A549 (cell line): Measurements from ENCODE around the gene HOXA4.

Experiments used
- BHLHE40 ChIP-seq: IDR thresholded peaks from 2 replicates; pipeline ENCODE4 v1.6.1; 2012; ENCODE audit warnings: low read depth, low read length, inconsistent platforms
- EHMT2 ChIP-seq: fragments of 200-600 bp; sonication (generic); IDR thresholded peaks from 2 replicates; pipeline ENCODE4 v1.6.1; 2016; ENCODE audit warnings: antibody characterized with exemption, low read depth, mild to moderate bottlenecking, moderate library complexity
- FOSL2 ChIP-seq, 2 experiments: fragments of 450-650 bp in 1 of 2; fragments of >200 bp in 1 of 2; sonication (Bioruptor Twin) in 1 of 2; formaldehyde crosslinking; IDR thresholded peaks; 2 replicates each; pipeline versions ENCODE4 v1.5.0 to v1.6.1; 2016 to 2020; ENCODE audit warnings: mild to moderate bottlenecking in 1 of 2, moderate library complexity in 1 of 2
- PBX3 ChIP-seq: IDR thresholded peaks from 2 replicates; pipeline ENCODE4 v1.6.1; 2012
- POLR2A ChIP-seq: IDR thresholded peaks from 2 replicates; pipeline ENCODE4 v1.6.1; 2012; ENCODE audit warnings: mild to moderate bottlenecking, low read length
- SMC3 ChIP-seq: fragments of >200 bp; sonication (Bioruptor Twin); formaldehyde crosslinking; IDR thresholded peaks from 3 replicates; pipeline ENCODE4 v1.6.1; 2018; ENCODE audit warnings: inconsistent platforms
- TFCP2L1 ChIP-seq: fragments of 250-450 bp; sonication (Bioruptor Pico); IDR thresholded peaks from 2 replicates; pipeline ENCODE4 v1.5.0; 2021; ENCODE audit warnings: mild to moderate bottlenecking
- ZSCAN20 ChIP-seq: fragments of 250-450 bp; sonication (Bioruptor Pico); IDR thresholded peaks from 2 replicates; pipeline ENCODE4 v1.8.0; 2022; ENCODE audit warnings: mild to moderate bottlenecking, moderate library complexity
- TF ChIP-seq, protein P1 (sequence below): fragments of >200 bp; sonication (Bioruptor Twin); formaldehyde crosslinking; IDR thresholded peaks from 3 replicates; pipeline ENCODE4 v1.5.1; 2016
- TF ChIP-seq, protein P2 (sequence below): fragments of 450-650 bp; IDR thresholded peaks from 2 replicates; pipeline ENCODE4 v1.6.1; 2014; ENCODE audit warnings: antibody characterized with exemption

- TF ChIP-seq, protein P1, sequence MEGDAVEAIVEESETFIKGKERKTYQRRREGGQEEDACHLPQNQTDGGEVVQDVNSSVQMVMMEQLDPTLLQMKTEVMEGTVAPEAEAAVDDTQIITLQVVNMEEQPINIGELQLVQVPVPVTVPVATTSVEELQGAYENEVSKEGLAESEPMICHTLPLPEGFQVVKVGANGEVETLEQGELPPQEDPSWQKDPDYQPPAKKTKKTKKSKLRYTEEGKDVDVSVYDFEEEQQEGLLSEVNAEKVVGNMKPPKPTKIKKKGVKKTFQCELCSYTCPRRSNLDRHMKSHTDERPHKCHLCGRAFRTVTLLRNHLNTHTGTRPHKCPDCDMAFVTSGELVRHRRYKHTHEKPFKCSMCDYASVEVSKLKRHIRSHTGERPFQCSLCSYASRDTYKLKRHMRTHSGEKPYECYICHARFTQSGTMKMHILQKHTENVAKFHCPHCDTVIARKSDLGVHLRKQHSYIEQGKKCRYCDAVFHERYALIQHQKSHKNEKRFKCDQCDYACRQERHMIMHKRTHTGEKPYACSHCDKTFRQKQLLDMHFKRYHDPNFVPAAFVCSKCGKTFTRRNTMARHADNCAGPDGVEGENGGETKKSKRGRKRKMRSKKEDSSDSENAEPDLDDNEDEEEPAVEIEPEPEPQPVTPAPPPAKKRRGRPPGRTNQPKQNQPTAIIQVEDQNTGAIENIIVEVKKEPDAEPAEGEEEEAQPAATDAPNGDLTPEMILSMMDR, result no peak
- TF ChIP-seq FOSL2 (IDR thresholded peaks at IDR 0.05), result no peak
- TF ChIP-seq FOSL2 (CRISPR knock-in tag; IDR thresholded peaks at IDR 0.05), result no peak
- TF ChIP-seq, protein P2, sequence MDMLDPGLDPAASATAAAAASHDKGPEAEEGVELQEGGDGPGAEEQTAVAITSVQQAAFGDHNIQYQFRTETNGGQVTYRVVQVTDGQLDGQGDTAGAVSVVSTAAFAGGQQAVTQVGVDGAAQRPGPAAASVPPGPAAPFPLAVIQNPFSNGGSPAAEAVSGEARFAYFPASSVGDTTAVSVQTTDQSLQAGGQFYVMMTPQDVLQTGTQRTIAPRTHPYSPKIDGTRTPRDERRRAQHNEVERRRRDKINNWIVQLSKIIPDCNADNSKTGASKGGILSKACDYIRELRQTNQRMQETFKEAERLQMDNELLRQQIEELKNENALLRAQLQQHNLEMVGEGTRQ, result no peak
- no peak for TF ChIP-seq TFCP2L1 (CRISPR knock-in tag)
- no peak for TF ChIP-seq SMC3
- no peak for TF ChIP-seq BHLHE40
- no peak for TF ChIP-seq EHMT2
- TF ChIP-seq ZSCAN20 (CRISPR knock-in tag), result no peak
- TF ChIP-seq POLR2A, result no peak
- no peak for TF ChIP-seq PBX3
Measured at GRCh38 chr7:27171325-27171636, 40.7 kb upstream of the HOXA4 start.
